Measurements from ENCODE around the gene ABTB2. TPM values are rescaled to one million over a fixed set of nuclear protein-coding genes. Genes with fewer than 3 reads are reported as not detected.

The ABTB2 gene
- total RNA-seq, 2 experiments from 2014 or later, result 2.4 to 2.5 TPM

- POLR2A ChIA-PET, result no interaction called here
These were observed 54.7 kb downstream of the ABTB2 start for GRCh38 chr11:34303028-34303570.

GRCh38 chr11:34302046-34302921, 55.5 kb downstream of the ABTB2 start:
- no peaks in the 10 kb centered on the region for H3K9me3 Mint-ChIP-seq
- peaks cover 13% of the 10 kb centered on the region for H3K4me1 Mint-ChIP-seq (ENCODE audit: low read depth)
- no peak overlapping the region for H3K4me3 Mint-ChIP-seq
- intact Hi-C loops (cut with micrococcal nuclease), result no loop called here
- POLR2A ChIA-PET, result no interaction called here
- DNase-seq (no peak), ATAC-seq (no peak)
- CTCF ChIA-PET, result no interaction called here
- H3K27me3 Mint-ChIP-seq, result no peaks in the 10 kb centered on the region
- TF ChIP-seq CTCF (IDR thresholded peaks at IDR 0.05), result no peak
- no peak overlapping the region for H3K27ac Mint-ChIP-seq
- H3K36me3 Mint-ChIP-seq (ENCODE audit: low read depth), result no peaks in the 10 kb centered on the region

More at GRCh38 chr11:34303028-34303570, 54.7 kb downstream of the ABTB2 start:
- Mint-ChIP-seq H3K36me3 (ENCODE audit: low read depth) (no peaks in the 10 kb centered on the region), H3K4me1 (ENCODE audit: low read depth) (peaks cover 15% of the 10 kb centered on the region), H3K27me3 (no peaks in the 10 kb centered on the region), H3K4me3 (no peak overlapping the region), H3K27ac (no peak overlapping the region), H3K9me3 (no peaks in the 10 kb centered on the region)
- TF ChIP-seq CTCF (IDR thresholded peaks at IDR 0.05), result no peak
- CTCF ChIA-PET, result no interaction called here
- DNase-seq, result no peak
- no peak for ATAC-seq
- intact Hi-C loops (cut with micrococcal nuclease), result no loop called here

- peaks cover 11% of the 10 kb centered on the region for H3K4me1 Mint-ChIP-seq (ENCODE audit: low read depth)
- ChIA-PET CTCF (interaction anchor here (0.7 to 1.9 kb wide), 3 partner anchors 49 to 313 kb away, joined by 3 to 11 read pairs (median 3); no protein-coding TSS in a partner anchor), POLR2A (no interaction called here)
- no peak for TF ChIP-seq CTCF (IDR thresholded peaks at IDR 0.05)
- H3K27ac Mint-ChIP-seq, result no peak overlapping the region
- DNase-seq, result no peak
- H3K36me3 Mint-ChIP-seq (ENCODE audit: low read depth), result no peaks in the 10 kb centered on the region
- intact Hi-C loops (cut with micrococcal nuclease), result no loop called here
- H3K9me3 Mint-ChIP-seq, result no peaks in the 10 kb centered on the region
- no peaks in the 10 kb centered on the region for H3K27me3 Mint-ChIP-seq
- H3K4me3 Mint-ChIP-seq, result no peak overlapping the region
- ATAC-seq, result no peak
These were observed 56.9 kb downstream of the ABTB2 start for GRCh38 chr11:34300926-34301295.

- peaks cover 11% of the 10 kb centered on the region for H3K4me1 Mint-ChIP-seq (ENCODE audit: low read depth)
- intact Hi-C loops (cut with micrococcal nuclease), result no loop called here
- no peak overlapping the region for H3K4me3 Mint-ChIP-seq
- DNase-seq (no peak), ATAC-seq (no peak)
- no peak overlapping the region for H3K27ac Mint-ChIP-seq
- no peaks in the 10 kb centered on the region for H3K9me3 Mint-ChIP-seq
- H3K36me3 Mint-ChIP-seq (ENCODE audit: low read depth), result no peaks in the 10 kb centered on the region
- POLR2A ChIA-PET, result no interaction called here
- CTCF ChIA-PET, result interaction anchor here (1.3 to 1.9 kb wide), 2 partner anchors 49 to 126 kb away, joined by 3 to 11 read pairs; no protein-coding TSS in a partner anchor
- no peak for TF ChIP-seq CTCF (IDR thresholded peaks at IDR 0.05)
- H3K27me3 Mint-ChIP-seq, result no peaks in the 10 kb centered on the region
These were observed 57.5 kb downstream of the ABTB2 start for GRCh38 chr11:34300026-34300925.

All from activated CD8-positive, alpha-beta T cell treated with anti-CD3 and anti-CD28 coated beads for 36 hours (primary cell).